GM19324 (cell line): Measurements from ENCODE around the gene GPM6B.
A peak's percentile ranks its signal among the peaks of the same experiment; 100 is the strongest.

ENCODE experiments used
- ATAC-seq: cut with Tn5 transposase; IDR thresholded peaks from one replicate; pipeline ENCODE4 v1.9.1; 2021; ENCODE audit warnings: mild to moderate bottlenecking, moderate library complexity; ENCODE audit not compliant: unreplicated experiment, low FRiP score

Gene GPM6B

DNA sequence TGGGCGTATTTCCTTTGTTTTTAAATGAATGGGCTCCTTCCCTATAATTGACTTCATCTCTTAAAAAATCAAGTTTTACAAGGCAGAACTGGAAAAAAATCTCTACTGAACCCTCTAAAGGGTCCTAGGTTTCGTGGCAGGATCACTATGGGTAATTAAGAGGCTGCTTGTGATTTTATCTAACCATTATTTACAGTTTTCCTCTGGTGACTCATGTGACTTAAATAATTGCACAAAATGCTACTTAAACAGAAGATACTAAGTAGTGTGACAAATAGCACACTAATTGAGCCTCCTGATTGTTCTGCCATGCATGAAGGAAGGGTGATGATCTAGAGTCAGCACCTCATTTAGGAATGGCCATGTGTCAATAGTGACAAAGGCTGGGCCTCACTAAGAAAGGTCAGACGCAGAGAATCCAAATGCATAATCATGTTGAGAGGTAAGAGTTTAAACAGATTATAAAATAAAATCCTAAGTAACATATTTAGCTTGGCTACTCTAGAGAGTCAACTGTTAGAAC, 46.8 kb downstream of the GPM6B start:
- no peak for ATAC-seq

- no peak for ATAC-seq
Observed at GRCh38 chrX:13768939-13769338, 48.0 kb downstream of the GPM6B start.

DNA sequence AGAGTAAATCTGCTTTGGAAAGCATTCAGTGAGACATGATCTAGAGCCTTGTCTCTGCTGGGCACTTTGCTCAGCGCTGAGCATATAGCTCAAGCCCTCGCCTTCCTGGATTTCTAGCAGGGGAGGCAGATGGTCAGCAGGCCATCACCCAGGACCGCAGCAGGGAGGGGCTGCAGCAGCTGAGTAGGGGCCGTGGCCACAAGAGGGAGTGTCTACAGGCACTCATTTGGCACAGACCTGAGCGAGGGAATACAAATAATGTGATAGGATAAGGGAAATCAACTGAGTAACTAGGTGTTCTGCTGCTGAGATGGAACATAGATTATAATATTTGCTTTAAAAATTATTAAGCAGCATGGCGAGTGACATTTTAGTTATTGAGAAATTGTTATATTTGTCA, 52.1 kb downstream of the GPM6B start:
- ATAC-seq: no peak

GRCh38 chrX:13764281-13764680, 52.6 kb downstream of the GPM6B start:
- no peak for ATAC-seq

DNA sequence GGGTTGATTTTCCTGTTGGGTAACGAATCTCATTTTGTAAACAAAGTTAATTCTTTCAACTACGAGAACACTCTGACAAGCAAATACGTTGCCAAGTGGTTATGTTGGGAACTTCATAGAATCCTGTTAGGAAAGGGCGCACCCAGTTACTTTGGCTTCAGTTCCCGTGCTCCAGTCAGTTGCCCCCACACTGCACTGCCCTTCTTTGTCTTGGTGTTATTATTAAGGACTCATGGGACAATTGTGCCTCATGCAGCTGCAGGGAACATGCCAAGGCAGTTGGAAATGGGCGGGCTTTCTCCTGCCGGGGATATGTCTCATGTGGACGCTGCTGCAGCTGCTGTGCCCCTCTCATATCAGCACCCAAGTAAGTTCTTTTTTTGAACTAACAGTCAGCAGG, 53.4 kb downstream of the GPM6B start:
- no peak for ATAC-seq

GRCh38 chrX:13761606-13762414, 55.1 kb downstream of the GPM6B start:
- ATAC-seq: no peak

DNA sequence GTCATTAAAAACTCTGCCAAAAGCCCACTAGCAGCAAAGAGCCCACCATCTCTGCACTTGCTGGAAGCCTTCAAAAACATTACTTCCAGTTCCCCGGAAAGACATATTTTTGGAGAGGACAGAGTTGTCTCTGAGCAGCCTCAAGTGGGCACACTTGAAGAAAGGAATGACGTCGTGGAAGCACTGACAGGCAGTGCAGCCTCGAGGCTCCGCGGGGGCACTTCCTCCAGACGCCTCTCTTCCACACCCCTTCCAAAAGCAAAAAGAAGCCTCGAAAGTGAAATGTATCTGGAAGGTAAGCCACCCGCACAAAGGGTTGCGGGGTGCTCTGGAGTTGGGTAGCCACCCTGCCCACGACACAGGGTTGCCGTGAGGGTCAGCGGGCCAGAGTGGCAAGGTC, 56.5 kb downstream of the GPM6B start:
- ATAC-seq: no peak

DNA sequence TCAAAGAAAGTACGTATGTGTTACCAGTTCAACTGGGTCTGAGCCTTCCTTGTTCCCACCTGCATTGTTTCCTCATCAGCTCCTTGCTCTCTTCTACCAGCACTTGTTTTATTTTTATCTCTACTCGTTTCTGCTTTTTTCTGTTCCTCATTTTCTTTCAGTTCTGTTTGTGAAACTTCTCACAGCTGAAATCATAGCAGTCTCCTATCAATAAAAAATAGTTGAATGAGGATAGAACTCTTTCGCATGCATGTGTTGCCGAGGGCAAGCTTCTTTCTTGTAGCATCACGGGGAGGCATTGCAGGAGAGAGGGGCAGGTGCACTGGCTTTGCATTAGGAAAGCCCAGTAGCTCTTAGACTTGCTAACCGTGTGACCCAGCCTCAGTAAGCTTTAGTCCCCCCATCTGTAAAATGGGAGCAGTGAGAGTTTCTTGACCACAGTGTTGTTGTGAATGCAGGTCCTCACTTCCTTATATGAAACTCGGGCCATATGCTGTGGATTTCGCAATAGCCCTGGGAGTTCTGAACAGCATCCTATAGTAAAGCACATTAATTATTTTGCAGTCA, 57.7 kb downstream of the GPM6B start:
- ATAC-seq: peak; percentile 83

- no peak for ATAC-seq
Observed at GRCh38 chrX:13756381-13756780, 60.5 kb downstream of the GPM6B start.

DNA sequence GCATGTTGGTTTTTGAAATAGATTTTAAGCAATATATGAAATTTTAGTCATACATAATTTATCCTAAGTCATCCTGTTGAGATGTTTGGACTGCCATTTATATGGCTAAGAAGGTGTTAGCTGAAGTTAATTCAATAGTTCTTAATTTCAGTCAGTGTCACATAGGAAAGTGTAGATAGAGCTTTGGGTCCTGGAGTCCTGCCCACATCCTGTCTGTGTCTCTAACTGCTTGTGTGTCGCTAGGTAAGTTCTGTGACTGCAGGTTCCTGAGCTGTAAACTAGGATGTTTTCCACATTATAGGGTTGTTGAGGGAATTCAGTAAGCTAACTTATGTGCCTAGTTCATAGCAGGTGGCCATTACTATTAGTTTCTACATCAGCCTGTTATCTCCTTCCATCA, 61.6 kb downstream of the GPM6B start:
- ATAC-seq: no peak

GRCh38 chrX:13754765-13755164, 62.1 kb downstream of the GPM6B start:
- no peak for ATAC-seq

DNA sequence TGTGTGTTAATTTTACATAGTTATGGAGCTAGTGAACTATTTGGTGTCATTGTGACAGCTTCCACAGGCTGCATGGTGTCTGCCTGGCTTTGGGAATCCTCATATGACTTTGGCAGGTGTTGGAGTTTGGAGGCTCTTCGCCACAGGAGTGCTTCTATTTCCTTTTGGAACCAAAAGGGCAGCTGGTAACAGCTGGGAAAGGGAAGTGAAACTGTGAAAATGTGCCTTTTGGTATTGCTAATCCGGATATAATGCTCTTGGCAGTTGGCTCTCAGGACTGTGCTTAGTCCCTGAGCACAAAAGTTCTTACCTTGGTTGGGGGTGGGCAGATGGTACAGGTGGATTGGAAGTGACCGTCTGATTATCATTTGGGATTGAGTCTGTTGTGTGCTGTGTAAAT, 64.2 kb downstream of the GPM6B start:
- no peak for ATAC-seq

DNA sequence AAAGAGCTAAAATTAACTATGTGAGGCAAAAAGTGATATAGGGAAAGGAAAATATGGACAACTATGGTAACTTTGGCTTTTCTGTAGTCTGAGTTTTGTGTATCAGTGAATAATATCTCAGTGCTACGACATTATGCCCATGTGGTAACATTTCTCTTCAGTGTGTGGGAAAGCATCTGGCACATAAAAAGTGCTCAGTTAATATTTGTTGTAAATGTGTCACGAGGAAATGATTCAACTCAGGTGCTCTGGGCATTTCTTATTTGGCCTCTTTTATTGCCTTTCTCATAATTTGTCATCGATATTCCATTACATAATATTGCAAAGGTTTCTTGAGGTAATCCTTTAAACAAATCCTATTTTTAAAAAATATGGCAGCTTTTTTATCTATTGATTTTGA, 64.8 kb downstream of the GPM6B start:
- ATAC-seq: no peak

DNA sequence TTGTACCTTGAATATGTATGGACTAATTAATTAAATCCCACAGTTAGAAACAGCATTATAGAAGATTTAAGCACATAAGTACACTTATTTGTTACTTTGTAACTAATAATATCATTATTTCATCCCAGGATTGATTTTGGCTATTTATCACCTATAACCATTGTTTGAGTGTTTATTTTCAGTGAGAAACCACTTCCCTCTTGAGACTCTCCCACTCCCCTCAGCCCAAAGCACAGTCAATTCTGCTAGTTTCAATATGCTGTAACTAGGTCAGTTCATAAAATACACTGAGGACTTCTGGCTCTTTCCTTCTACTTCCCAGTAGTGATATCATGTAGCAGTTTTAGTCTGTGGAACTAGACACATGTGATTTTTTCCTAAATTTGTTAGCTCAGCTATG, 66.1 kb downstream of the GPM6B start:
- no peak for ATAC-seq

GRCh38 chrX:13750204-13750603, 66.7 kb downstream of the GPM6B start:
- ATAC-seq: no peak

DNA sequence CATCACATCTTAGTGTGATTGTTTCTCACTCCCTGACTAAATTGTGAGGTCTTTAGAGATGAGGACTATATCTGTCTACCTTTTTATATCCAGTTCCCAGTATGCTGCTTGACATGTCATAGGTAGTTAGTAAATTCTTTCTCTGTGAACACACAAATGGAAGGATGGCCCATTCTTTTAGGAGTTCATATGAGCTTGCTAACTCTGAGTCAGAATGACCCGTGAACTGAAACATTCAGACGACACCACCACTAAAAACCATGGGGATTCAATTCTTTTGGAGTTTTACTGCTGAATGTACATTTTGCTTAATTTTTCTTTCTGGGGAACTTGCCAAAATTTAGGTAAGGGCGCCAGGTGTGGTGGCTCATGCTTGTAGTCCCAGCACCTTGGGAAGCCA, 68.4 kb downstream of the GPM6B start:
- ATAC-seq: no peak

- no peak for ATAC-seq
Observed at GRCh38 chrX:13747836-13748235, 69.1 kb downstream of the GPM6B start.

GRCh38 chrX:13742397-13743176, 74.3 kb downstream of the GPM6B start:
- peak; percentile 97 for ATAC-seq

DNA sequence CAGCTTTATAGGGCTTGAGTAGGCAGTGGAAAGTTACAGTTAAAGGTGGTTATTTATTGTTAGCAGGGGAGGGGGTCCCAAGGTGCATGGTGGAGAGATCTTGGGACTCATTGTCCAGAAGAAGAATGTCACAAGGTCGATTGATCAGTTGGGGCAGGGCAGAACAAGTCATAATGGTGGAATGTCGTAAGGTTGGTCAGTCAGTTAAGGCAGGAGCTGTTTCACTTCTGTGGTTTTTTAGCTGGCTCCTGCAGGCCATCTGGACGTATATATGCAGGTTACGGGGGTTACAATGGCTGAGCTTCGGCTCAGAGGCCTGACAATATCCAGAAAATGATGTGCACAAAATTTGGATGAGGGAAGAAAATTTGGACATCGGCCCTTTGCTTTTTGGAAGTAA, 75.2 kb downstream of the GPM6B start:
- no peak for ATAC-seq

GRCh38 chrX:13734278-13735172, 82.4 kb downstream of the GPM6B start, which contains the start of the genes OFD1 and TRAPPC2:
TSS of gene OFD1 (plus strand) at chrX:13734748. CDS start at chrX:13735072, 324 bp downstream.
TSS of gene TRAPPC2 (minus strand) at chrX:13734620. CDS start at chrX:13719963, 14,657 bp downstream.
- ATAC-seq: peak; percentile 94
